ENCODE measurements around the gene SCIMP. TPM values are rescaled to one million over a fixed set of nuclear protein-coding genes. Genes with fewer than 3 reads are reported as not detected.

Gene SCIMP
- total and polyA plus RNA-seq, 2 donors (not counting 1 experiment from before 2014, with no cell fraction given) = 87.4 to 98.5 TPM

- Histone ChIP-seq H3K9ac (ENCODE audit: low read length) (peak overlapping the region; percentile 53), H3K4me2 (replicated peaks; ENCODE audit: low read depth, low read length, poor library complexity, severe bottlenecking) (peak overlapping the region; percentile 89), H3K36me3 (replicated peaks in 1 of 2; ENCODE audit: control extremely low read depth in 1 of 2, control insufficient read depth in 1 of 2, extremely low read depth in 1 of 2, insufficient read depth in 2 of 2, low read length in 1 of 2) (peaks cover 2 to 70% of the 10 kb centered on the region in 2 experiments), H3K9me3 (ENCODE audit: control extremely low read depth in 1 of 3, control insufficient read depth in 2 of 3, insufficient read depth in 1 of 3, low read length in 2 of 3) (peaks cover 0 to 4% (median 0%) of the 10 kb centered on the region in 3 donors), H3K4me1 (ENCODE audit: control insufficient read depth in 2 of 2, insufficient read depth in 2 of 2, low read length in 2 of 2) (peaks cover 99 to 100% of the 10 kb centered on the region in 2 donors), H3K4me3 (ENCODE audit: control extremely low read depth in 1 of 5, extremely low read depth in 1 of 5, insufficient read depth in 1 of 5, low read depth in 2 of 5, low read length in 4 of 5) (peak overlapping the region in 3 of 5 experiments; percentile 17 to 59 (median 39)), H2AFZ (ENCODE audit: insufficient read depth, low read depth, low read length, poor library complexity, severe bottlenecking) (peak overlapping the region; percentile 53), H4K20me1 (ENCODE audit: control insufficient read depth, insufficient read depth, low read length, poor library complexity, severe bottlenecking) (no peaks in the 10 kb centered on the region), H3K79me2 (ENCODE audit: control insufficient read depth, insufficient read depth, low read length) (peaks cover 78% of the 10 kb centered on the region), H3K27ac (ENCODE audit: low read length in 2 of 2) (peak overlapping the region; percentile 83 to 97), H3K27me3 (replicated peaks in 1 of 4; ENCODE audit: control extremely low read depth in 1 of 4, control insufficient read depth in 3 of 4, insufficient read depth in 4 of 4, low read length in 3 of 4) (no peaks in the 10 kb centered on the region)
- CTCF ChIA-PET = interaction anchor here (0.6 to 18.3 kb wide), 11 partner anchors 9 to 212 kb away, joined by 3 to 303 read pairs (median 4); partner anchors contain the start of genes SCIMP and ZNF594
- TF ChIP-seq EZH2 (IDR thresholded peaks at IDR 0.05; ENCODE audit: borderline replicate concordance, insufficient read depth, low read depth, low read length, poor library complexity, severe bottlenecking) = no peak
- TF ChIP-seq, protein P1, sequence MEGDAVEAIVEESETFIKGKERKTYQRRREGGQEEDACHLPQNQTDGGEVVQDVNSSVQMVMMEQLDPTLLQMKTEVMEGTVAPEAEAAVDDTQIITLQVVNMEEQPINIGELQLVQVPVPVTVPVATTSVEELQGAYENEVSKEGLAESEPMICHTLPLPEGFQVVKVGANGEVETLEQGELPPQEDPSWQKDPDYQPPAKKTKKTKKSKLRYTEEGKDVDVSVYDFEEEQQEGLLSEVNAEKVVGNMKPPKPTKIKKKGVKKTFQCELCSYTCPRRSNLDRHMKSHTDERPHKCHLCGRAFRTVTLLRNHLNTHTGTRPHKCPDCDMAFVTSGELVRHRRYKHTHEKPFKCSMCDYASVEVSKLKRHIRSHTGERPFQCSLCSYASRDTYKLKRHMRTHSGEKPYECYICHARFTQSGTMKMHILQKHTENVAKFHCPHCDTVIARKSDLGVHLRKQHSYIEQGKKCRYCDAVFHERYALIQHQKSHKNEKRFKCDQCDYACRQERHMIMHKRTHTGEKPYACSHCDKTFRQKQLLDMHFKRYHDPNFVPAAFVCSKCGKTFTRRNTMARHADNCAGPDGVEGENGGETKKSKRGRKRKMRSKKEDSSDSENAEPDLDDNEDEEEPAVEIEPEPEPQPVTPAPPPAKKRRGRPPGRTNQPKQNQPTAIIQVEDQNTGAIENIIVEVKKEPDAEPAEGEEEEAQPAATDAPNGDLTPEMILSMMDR (IDR thresholded peaks at IDR 0.05) = no peak
- peak overlapping the region; percentile 84 for H3K4me3 Mint-ChIP-seq
- intact Hi-C loops (cut with micrococcal nuclease) = loop anchor here (1.0 to 2.0 kb wide), 2 partner anchors 7 to 16 kb away; partner anchors contain the start of gene SCIMP
- ATAC-seq (ENCODE audit: low read depth) (peak; percentile 65), DNase-seq (peak; percentile 59)
- no peaks in the 10 kb centered on the region for H3K27me3 Mint-ChIP-seq
- H3K9me3 Mint-ChIP-seq (ENCODE audit: insufficient read depth) = no peaks in the 10 kb centered on the region
- POLR2A ChIA-PET = interaction anchor here (0.6 to 3.7 kb wide), 14 partner anchors 10 to 239 kb away, joined by 3 to 39 read pairs (median 8); partner anchors contain the start of gene SCIMP
- H3K4me1 Mint-ChIP-seq = peaks cover 89% of the 10 kb centered on the region
- WGBS (ENCODE audit: insufficient coverage) = 42% methylated on average over 6 of the region's 15 CpGs
- peak overlapping the region; percentile 98 for H3K27ac Mint-ChIP-seq
Measured at GRCh38 chr17:5226940-5227878, 7.5 kb downstream of the SCIMP start.
